IMR-90 (cell line): ENCODE data around the gene ADAM15.

Source experiments
- POLR2A ChIP-seq: IDR thresholded peaks from 2 replicates; pipeline ENCODE4 v1.6.1; 2012; ENCODE audit warnings: mild to moderate bottlenecking, low read depth, low read length
- RAD21 ChIP-seq: IDR thresholded peaks from 2 replicates; pipeline ENCODE4 v1.6.1; 2012; ENCODE audit warnings: low read length, improper control_type of control experiment
- RFX5 ChIP-seq: IDR thresholded peaks from 2 replicates; pipeline ENCODE4 v1.8.0; 2012; ENCODE audit warnings: low read depth, mild to moderate bottlenecking, low read length, moderate library complexity
- SMC3 ChIP-seq: fragments of 150-350 bp; IDR thresholded peaks from 2 replicates; pipeline ENCODE4 v1.6.1; 2016; ENCODE audit warnings: low read depth, mild to moderate bottlenecking, antibody characterized with exemption, low read length, moderate library complexity
- TF ChIP-seq, protein P1 (sequence below): conservative IDR thresholded peaks from 2 replicates; pipeline ENCODE4 v1.5.1; 2012; ENCODE audit warnings: mild to moderate bottlenecking, low read depth, low read length, improper control_type of control experiment
- TF ChIP-seq, protein P2 (sequence below): fragments of 150-350 bp; IDR thresholded peaks from 2 replicates; pipeline ENCODE4 v1.6.1; 2016; ENCODE audit warnings: low read depth, mild to moderate bottlenecking, low read length, moderate library complexity, borderline replicate concordance

DNA sequence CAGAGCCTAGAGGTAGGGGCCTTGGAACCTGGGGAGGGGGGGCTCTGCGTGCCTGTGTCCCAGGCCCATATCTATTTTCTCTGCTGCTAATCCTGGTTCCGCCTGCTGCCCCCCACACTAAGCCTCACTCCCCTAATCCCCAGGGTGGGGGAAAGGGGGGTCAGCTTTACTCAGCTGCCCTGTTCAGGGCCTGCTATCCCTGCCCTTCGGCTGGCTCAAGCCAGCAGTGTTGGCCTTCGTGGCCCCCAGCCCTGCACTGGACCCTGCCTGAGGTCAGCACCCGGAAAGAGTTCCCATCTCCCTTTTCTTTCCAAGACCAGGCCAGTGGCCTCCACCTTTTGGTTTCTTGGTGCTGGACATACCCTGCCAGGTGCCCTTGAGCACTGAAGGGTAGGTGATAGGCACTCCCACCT lies 40.1 kb upstream of the ADAM15 start:
- TF ChIP-seq, protein P1, sequence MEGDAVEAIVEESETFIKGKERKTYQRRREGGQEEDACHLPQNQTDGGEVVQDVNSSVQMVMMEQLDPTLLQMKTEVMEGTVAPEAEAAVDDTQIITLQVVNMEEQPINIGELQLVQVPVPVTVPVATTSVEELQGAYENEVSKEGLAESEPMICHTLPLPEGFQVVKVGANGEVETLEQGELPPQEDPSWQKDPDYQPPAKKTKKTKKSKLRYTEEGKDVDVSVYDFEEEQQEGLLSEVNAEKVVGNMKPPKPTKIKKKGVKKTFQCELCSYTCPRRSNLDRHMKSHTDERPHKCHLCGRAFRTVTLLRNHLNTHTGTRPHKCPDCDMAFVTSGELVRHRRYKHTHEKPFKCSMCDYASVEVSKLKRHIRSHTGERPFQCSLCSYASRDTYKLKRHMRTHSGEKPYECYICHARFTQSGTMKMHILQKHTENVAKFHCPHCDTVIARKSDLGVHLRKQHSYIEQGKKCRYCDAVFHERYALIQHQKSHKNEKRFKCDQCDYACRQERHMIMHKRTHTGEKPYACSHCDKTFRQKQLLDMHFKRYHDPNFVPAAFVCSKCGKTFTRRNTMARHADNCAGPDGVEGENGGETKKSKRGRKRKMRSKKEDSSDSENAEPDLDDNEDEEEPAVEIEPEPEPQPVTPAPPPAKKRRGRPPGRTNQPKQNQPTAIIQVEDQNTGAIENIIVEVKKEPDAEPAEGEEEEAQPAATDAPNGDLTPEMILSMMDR = no peak
- TF ChIP-seq POLR2A (no peak), RAD21 (no peak), SMC3 (no peak), RFX5 (no peak)
- TF ChIP-seq, protein P2, sequence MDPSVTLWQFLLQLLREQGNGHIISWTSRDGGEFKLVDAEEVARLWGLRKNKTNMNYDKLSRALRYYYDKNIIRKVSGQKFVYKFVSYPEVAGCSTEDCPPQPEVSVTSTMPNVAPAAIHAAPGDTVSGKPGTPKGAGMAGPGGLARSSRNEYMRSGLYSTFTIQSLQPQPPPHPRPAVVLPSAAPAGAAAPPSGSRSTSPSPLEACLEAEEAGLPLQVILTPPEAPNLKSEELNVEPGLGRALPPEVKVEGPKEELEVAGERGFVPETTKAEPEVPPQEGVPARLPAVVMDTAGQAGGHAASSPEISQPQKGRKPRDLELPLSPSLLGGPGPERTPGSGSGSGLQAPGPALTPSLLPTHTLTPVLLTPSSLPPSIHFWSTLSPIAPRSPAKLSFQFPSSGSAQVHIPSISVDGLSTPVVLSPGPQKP = no peak
